ENCODE results near the gene MPDZ. TPM values are rescaled to one million over a fixed set of nuclear protein-coding genes. Genes with fewer than 3 reads are reported as not detected.
A peak's percentile ranks its signal among the peaks of the same experiment; 100 is the strongest.

The MPDZ gene
- total and polyA plus RNA-seq, 12 donors, result 28.0 to 100 (median 75.4) TPM

DNA sequence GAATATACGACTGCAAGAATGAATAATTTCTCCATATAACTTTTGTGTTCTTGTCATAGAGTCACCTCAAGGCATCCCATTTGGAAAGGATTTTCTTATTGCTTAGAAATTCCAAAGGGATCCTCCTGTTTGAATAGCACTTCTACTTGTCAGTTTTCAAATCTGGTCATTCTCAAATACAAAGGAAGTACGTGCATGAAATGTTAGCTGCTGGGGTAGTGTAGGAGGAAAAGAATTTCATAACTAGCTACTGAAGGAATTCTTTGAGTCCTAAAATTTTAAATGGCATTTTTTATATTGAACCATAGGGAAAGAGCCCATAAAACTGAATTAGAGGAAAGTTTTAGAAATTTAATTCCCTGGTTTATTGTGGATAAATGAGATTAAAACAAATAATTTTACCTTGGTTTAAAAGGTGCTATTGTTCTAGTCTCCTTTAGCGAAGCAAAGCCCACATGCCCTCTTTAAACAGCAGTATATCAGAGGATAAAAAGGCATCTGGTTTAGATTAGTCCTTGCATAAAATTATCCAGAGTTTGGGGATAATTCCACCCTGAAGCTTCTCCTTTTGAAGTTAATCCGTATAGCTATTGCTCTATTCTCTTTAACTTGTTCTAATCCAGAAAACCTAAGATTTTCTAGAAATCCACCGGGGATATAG, 2.0 kb upstream of the MPDZ start:
- DNase-seq, result no peak
- H3K4me3 ChIP-seq, result no peak overlapping the region
- no peak for ATAC-seq
- 87% methylated on average over 5 of the region's 5 CpGs for WGBS, 2 donors
- intact Hi-C loops (cut with DNase I), result loop anchor here in 1 of 10 donors (10.0 kb wide), 1 partner anchor 53 kb away; no protein-coding TSS in a partner anchor
- H3K36me3 ChIP-seq, result no peaks in the 10 kb centered on the region
- H3K27me3 ChIP-seq, result peaks cover 0 to 23% (median 0%) of the 10 kb centered on the region in 7 donors
- H3K9me3 ChIP-seq, result no peaks in the 10 kb centered on the region
- no peak overlapping the region for H3K27ac ChIP-seq
- TF ChIP-seq, protein P1, sequence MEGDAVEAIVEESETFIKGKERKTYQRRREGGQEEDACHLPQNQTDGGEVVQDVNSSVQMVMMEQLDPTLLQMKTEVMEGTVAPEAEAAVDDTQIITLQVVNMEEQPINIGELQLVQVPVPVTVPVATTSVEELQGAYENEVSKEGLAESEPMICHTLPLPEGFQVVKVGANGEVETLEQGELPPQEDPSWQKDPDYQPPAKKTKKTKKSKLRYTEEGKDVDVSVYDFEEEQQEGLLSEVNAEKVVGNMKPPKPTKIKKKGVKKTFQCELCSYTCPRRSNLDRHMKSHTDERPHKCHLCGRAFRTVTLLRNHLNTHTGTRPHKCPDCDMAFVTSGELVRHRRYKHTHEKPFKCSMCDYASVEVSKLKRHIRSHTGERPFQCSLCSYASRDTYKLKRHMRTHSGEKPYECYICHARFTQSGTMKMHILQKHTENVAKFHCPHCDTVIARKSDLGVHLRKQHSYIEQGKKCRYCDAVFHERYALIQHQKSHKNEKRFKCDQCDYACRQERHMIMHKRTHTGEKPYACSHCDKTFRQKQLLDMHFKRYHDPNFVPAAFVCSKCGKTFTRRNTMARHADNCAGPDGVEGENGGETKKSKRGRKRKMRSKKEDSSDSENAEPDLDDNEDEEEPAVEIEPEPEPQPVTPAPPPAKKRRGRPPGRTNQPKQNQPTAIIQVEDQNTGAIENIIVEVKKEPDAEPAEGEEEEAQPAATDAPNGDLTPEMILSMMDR (IDR thresholded peaks at IDR 0.05), result no peak
- H3K4me1 ChIP-seq, result peaks cover 0 to 28% (median 16%) of the 10 kb centered on the region in 9 donors

DNA sequence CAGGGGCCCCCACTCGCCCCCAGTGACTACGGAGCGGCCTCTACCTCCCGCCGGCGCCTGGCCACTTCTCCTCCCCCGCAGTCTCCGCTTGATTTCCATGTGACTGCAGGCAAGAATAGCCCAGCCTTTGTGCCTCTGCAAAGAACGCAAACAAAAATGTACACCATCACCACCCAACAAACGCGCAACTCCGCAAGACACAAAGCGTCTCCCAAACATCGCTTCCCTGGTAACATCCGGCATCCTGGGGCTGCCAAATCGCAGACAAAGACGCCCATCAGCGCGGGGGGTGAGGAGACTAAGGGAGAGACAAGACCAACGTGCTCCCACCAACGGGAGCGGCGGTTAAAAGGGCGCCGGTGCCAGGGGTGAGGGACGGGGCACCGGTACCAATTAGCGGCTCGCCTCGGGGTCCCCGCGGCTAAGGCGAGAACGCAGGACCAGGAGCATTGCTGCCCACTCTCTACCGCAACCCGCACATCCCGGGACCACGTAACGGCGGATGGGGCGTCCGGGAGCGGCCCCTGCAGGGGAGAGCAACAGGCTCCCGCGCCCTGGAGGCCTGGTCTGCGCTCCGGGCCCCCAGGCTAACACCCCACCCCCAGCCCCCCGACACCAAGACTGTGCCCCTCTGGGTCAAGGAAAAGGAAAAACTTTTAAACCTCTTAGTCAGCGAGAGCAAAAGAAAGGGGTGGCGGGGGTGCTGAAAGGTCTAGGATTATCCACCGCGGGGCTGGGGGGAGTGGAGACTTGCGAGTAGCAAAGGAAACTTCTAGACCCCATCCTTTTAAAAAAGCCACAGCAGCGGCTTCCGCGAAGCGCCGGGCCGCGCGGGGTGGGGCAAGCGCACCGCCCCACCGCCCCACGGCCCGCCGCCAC, 885 bp downstream of the MPDZ start:
- Histone ChIP-seq H3K9me3 (no peaks in the 10 kb centered on the region), H3K4me3 (peak overlapping the region; percentile 59 to 88 (median 84)), H3K36me3 (no peaks in the 10 kb centered on the region), H3K4me1 (peaks cover 10 to 55% (median 37%) of the 10 kb centered on the region in 9 donors), H3K27ac (peak overlapping the region; percentile 88 to 99 (median 97)), H3K27me3 (peaks cover 0 to 23% (median 0%) of the 10 kb centered on the region in 7 donors)
- intact Hi-C loops (cut with DNase I), result no loop called here
- WGBS, 2 donors, result 0% methylated on average over 56 to 65 of the region's 67 CpGs
- DNase-seq (peak; percentile 63 to 71), ATAC-seq (peak; percentile 55 to 86 (median 83))
- TF ChIP-seq, protein P1 (IDR thresholded peaks at IDR 0.05), result peak in 6 of 9 donors; percentile 22 to 59 (median 40)

DNA sequence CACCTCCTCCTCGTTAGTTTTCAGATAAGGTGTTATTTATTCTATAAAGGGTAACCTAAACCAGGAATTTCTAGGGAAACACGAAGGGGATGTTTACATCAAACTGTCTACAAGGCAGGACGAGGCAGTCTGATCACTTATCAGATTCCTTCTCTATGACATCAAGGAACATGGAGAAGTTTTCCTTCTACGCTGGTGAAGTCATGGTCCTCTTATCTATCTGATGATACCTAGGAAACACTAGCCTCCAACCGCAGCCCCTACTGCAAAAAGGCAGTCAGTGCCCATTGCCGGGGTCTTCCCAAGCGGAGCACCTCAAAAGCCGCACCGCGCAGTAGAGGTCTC, 1.5 kb downstream of the MPDZ start:
- TF ChIP-seq, protein P1 (IDR thresholded peaks at IDR 0.05), result no peak
- H3K9me3 ChIP-seq, result no peaks in the 10 kb centered on the region
- peaks cover 0 to 23% (median 0%) of the 10 kb centered on the region in 7 donors for H3K27me3 ChIP-seq
- H3K4me1 ChIP-seq, result peaks cover 10 to 56% (median 37%) of the 10 kb centered on the region in 9 donors
- H3K4me3 ChIP-seq, result peak overlapping the region; percentile 59 to 88 (median 84)
- H3K27ac ChIP-seq, result peak overlapping the region; percentile 88 to 99 (median 97)
- WGBS, 2 donors, result 9 to 18% methylated on average over 10 of the region's 10 CpGs
- ATAC-seq (peak in 4 of 8 donors; percentile 0 to 38 (median 12)), DNase-seq (no peak)
- no peaks in the 10 kb centered on the region for H3K36me3 ChIP-seq
- intact Hi-C loops (cut with DNase I), result no loop called here

DNA sequence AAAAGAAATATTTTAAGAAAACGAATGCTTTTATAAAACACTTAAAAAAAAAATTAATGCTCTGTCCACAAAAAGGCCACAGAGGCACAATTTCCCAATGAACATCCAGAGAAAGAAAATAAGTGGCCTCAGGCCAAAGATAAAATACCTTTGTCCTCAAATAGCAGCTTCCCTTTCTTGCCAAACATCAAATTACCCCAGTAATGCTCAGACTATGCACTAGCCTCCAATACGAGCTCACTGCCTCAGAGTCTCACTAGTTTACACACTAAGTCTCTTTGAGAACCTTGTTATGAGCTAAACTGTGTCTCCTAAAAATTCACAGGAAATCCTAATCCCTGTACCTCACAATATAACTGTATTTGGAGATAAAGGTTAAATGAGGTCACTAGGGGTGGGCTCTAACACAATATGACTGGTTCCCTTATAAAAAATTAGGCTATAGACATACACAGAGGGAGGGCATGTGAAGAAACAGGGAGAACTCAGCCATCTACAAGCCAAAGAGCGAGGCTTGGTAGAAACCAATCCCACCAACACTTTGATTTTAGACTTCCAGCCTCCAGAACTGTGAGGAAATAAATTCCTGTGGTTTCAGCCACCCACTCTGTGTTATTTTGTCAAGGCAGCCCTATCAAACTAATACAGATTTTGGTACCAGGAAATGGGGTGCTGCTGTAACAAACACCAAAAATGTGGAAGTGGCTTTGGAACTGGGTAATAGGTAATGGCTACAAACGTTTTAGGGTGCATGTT, 4.4 kb downstream of the MPDZ start:
- Histone ChIP-seq H3K27ac (peak overlapping the region in 9 of 10 donors; percentile 45 to 99 (median 63)), H3K4me1 (peaks cover 10 to 74% (median 43%) of the 10 kb centered on the region in 9 donors), H3K4me3 (peak overlapping the region in 2 of 10 donors; percentile 10 to 11), H3K9me3 (no peaks in the 10 kb centered on the region), H3K27me3 (peaks cover 0 to 23% (median 0%) of the 10 kb centered on the region in 7 donors), H3K36me3 (no peaks in the 10 kb centered on the region)
- intact Hi-C loops (cut with DNase I), result no loop called here
- TF ChIP-seq, protein P1 (IDR thresholded peaks at IDR 0.05), result no peak
- 35 to 38% methylated on average over 4 of the region's 4 CpGs for WGBS, 2 donors
- no peak for DNase-seq
- peak in 4 of 8 donors; percentile 16 to 31 (median 23) for ATAC-seq
